Upper lobe of left lung (tissue), 4 donors: ENCODE data around the gene DEPDC5.

Experiments used
- EP300 ChIP-seq, 4 donors: sonication (generic); formaldehyde crosslinking; IDR thresholded peaks; one replicate each; pipeline ENCODE4 v1.5.1; 2017; ENCODE audit warnings: antibody characterized with exemption in 4 of 4, control low read depth in 2 of 4
- POLR2A ChIP-seq, 4 donors: fragments of 450-650 bp; IDR thresholded peaks; one replicate each; pipeline ENCODE4 v1.5.1; 2016 to 2017; ENCODE audit warnings: antibody characterized with exemption in 4 of 4, mild to moderate bottlenecking in 2 of 4
- POLR2AphosphoS5 ChIP-seq, 2 donors: sonication (generic); formaldehyde crosslinking; IDR thresholded peaks; one replicate each; pipeline ENCODE4 v1.5.1; 2017; ENCODE audit warnings: antibody characterized with exemption in 2 of 2
- TF ChIP-seq, protein P1 (sequence below), 6 experiments: fragments of 450-650 bp in 4 of 6; fragments of 200-600 bp in 2 of 6; sonication (generic) in 2 of 6; IDR thresholded peaks; one replicate each; pipeline ENCODE4 v1.5.1; 2016 to 2019; ENCODE audit warnings: antibody characterized with exemption in 6 of 6

DNA sequence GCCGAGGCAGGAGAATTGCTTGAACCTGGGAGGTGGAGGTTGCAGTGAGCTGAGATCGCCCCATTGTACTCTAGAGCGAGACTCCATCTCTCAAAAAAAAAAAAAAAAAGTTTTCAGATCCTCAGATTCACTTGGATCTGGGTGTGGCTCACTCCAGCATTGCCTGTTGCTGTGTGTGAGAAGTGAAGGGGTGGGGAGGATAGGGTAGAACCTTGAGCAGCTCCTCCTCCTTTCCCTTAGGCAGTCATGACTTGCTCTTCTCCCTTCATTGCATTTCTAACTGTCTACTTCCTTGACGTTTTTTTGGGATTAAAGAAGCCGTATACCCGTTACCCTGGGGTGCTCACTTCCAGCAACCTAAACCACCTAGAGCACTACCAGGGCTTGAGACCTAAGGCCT, 127.4 kb downstream of the DEPDC5 start:
- TF ChIP-seq POLR2AphosphoS5 (IDR thresholded peaks at IDR 0.05) = no peak
- TF ChIP-seq, protein P1, sequence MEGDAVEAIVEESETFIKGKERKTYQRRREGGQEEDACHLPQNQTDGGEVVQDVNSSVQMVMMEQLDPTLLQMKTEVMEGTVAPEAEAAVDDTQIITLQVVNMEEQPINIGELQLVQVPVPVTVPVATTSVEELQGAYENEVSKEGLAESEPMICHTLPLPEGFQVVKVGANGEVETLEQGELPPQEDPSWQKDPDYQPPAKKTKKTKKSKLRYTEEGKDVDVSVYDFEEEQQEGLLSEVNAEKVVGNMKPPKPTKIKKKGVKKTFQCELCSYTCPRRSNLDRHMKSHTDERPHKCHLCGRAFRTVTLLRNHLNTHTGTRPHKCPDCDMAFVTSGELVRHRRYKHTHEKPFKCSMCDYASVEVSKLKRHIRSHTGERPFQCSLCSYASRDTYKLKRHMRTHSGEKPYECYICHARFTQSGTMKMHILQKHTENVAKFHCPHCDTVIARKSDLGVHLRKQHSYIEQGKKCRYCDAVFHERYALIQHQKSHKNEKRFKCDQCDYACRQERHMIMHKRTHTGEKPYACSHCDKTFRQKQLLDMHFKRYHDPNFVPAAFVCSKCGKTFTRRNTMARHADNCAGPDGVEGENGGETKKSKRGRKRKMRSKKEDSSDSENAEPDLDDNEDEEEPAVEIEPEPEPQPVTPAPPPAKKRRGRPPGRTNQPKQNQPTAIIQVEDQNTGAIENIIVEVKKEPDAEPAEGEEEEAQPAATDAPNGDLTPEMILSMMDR (IDR thresholded peaks at IDR 0.05) = no peak
- no peak for TF ChIP-seq POLR2A (IDR thresholded peaks at IDR 0.05)
- TF ChIP-seq EP300 (IDR thresholded peaks at IDR 0.05) = no peak
